GM23338 (cell line): ENCODE results near the gene HAUS2.

Source experiments
- POLR2AphosphoS5 ChIP-seq: IDR thresholded peaks from 2 replicates; pipeline ENCODE4 v1.6.1; 2016; ENCODE audit warnings: antibody characterized with exemption, low read depth
- TF ChIP-seq, protein P1 (sequence below), 2 experiments: fragments of 200-600 bp in 1 of 2; sonication (generic) in 1 of 2; conservative IDR thresholded peaks; 2 replicates each; pipeline versions ENCODE4 v1.5.1 to v1.6.1; 2016 to 2017; ENCODE audit warnings: antibody characterized with exemption in 2 of 2, low read depth in 2 of 2, mild to moderate bottlenecking in 2 of 2, moderate library complexity in 1 of 2

DNA sequence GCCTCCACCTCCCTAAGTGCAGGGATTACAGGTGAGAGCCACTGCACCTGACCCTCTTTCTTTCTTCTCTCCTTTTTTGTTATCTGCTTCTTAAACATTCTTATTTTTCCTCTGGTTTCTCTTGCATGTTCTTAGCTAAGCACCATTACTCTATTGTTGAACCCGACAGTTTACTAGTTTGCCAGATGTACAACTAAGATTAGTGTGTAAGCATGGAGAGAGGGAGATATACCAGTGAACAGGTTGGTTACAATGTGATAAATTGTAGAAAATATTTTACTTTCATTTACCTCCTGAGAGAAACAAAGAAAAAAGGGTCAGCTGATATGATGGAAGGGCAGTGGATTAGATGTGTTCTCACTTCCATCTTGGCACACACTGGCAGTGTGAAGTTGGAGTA, 4.9 kb downstream of the HAUS2 start:
- TF ChIP-seq, protein P1, sequence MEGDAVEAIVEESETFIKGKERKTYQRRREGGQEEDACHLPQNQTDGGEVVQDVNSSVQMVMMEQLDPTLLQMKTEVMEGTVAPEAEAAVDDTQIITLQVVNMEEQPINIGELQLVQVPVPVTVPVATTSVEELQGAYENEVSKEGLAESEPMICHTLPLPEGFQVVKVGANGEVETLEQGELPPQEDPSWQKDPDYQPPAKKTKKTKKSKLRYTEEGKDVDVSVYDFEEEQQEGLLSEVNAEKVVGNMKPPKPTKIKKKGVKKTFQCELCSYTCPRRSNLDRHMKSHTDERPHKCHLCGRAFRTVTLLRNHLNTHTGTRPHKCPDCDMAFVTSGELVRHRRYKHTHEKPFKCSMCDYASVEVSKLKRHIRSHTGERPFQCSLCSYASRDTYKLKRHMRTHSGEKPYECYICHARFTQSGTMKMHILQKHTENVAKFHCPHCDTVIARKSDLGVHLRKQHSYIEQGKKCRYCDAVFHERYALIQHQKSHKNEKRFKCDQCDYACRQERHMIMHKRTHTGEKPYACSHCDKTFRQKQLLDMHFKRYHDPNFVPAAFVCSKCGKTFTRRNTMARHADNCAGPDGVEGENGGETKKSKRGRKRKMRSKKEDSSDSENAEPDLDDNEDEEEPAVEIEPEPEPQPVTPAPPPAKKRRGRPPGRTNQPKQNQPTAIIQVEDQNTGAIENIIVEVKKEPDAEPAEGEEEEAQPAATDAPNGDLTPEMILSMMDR (conservative IDR thresholded peaks at IDR 0.05; ENCODE audit: low read depth in 2 of 2) = no peak
- TF ChIP-seq POLR2AphosphoS5 = no peak
